HCT116 (cell line): ENCODE data around the gene LSM11. TPM values are rescaled to one million over a fixed set of nuclear protein-coding genes. Genes with fewer than 3 reads are reported as not detected.

Source experiments
- ATAC-seq: fragments of 200-7000 bp; cut with Tn5 transposase; 2 replicates; pipeline ENCODE4 v1.9.1; 2020; ENCODE audit warnings: mild to moderate bottlenecking, moderate library complexity
- BruUV-seq: library from RNA; stranded (reverse); fragments of 400-500 nt; replicated peaks from 2 replicates; lab custom pipeline; 2021; lab: Mats Ljungman, UMichigan
- CTCF ChIA-PET: fragments of 300-600 bp; sonication (Branson Sonifier 250); formaldehyde crosslinking; loops from one replicate; lab custom pipeline; 2021; ENCODE audit warnings: antibody characterized with exemption; lab: Charles Lee
- POLR2A ChIA-PET: fragments of 300-600, 350-600 bp; sonication (Branson Sonifier 250); formaldehyde crosslinking; loops from one replicate; lab custom pipeline; 2021; ENCODE audit warnings: antibody characterized with exemption; lab: Charles Lee
- RAD21 ChIA-PET, 2 experiments: fragments of 300-600 bp; sonication (Branson Sonifier 250); formaldehyde crosslinking; loops; one replicate each; lab custom pipeline; 2023; ENCODE audit warnings: low total read pairs in 2 of 2; ENCODE audit not compliant: uncharacterized antibody in 2 of 2, unreplicated experiment in 2 of 2, low non-redundant PET in 1 of 2; lab: Charles Lee
- DNase-seq: peaks from one replicate; pipeline ENCODE4 v3.0.0-alpha.2; 2010; ENCODE audit warnings: low read depth, low spot score
- H2AFZ ChIP-seq: fragments of 200-600 bp; shearing (Covaris generic), sonication (generic); 2 replicates; pipeline ENCODE4 v1.6.1; 2017; ENCODE audit warnings: low read depth, mixed run types, mixed read lengths, antibody characterized with exemption, low read length; ENCODE audit not compliant: poor library complexity, severe bottlenecking
- H3K27ac ChIP-seq: 2 replicates; pipeline ENCODE4 v1.5.1; 2012; ENCODE audit warnings: low read depth, low read length
- H3K27me3 ChIP-seq: fragments of 200-600 bp; sonication (generic); 2 replicates; pipeline ENCODE4 v1.6.1; 2016; ENCODE audit warnings: mixed run types, low read length, mixed read lengths; ENCODE audit not compliant: insufficient read depth
- H3K36me3 ChIP-seq, 2 experiments: fragments of 200-500 bp in 1 of 2; fragments of 200-600 bp in 1 of 2; sonication (Bioruptor generic) in 1 of 2; sonication (generic) in 1 of 2; 2 replicates each; pipeline versions ENCODE4 v1.5.1 to v1.6.1; 2014 to 2016; ENCODE audit warnings: low read length in 2 of 2, inconsistent platforms in 1 of 2, mixed read lengths in 1 of 2, mixed run types in 1 of 2; ENCODE audit not compliant: insufficient read depth in 2 of 2, control insufficient read depth in 1 of 2
- H3K4me1 ChIP-seq, 2 experiments: fragments of 200-600 bp in 1 of 2; sonication (generic) in 1 of 2; 2 replicates each; pipeline versions ENCODE4 v1.5.1 to v1.6.1; 2012 to 2017; ENCODE audit warnings: low read length in 2 of 2, inconsistent platforms in 1 of 2, mild to moderate bottlenecking in 1 of 2, mixed read lengths in 1 of 2, mixed run types in 1 of 2, moderate library complexity in 1 of 2; ENCODE audit not compliant: insufficient read depth in 2 of 2, control insufficient read depth in 1 of 2
- H3K4me2 ChIP-seq: fragments of 200-600 bp; sonication (generic); 2 replicates; pipeline ENCODE4 v1.6.1; 2017; ENCODE audit warnings: mixed run types, low read length, mixed read lengths
- H3K4me3 ChIP-seq, 2 experiments: fragments of 200-600 bp in 1 of 2; sonication (generic) in 1 of 2; replicated peaks in 1 of 2; 2 replicates each; pipeline ENCODE4 v1.5.1; 2011 to 2016; ENCODE audit warnings: low read length in 2 of 2, control low read depth in 1 of 2, low read depth in 1 of 2, mild to moderate bottlenecking in 1 of 2, mixed read lengths in 1 of 2, mixed run types in 1 of 2
- H3K79me2 ChIP-seq: fragments of 200-600 bp; sonication (generic); 2 replicates; pipeline ENCODE4 v1.6.1; 2017; ENCODE audit warnings: mild to moderate bottlenecking, mixed run types, low read length, moderate library complexity, mixed read lengths; ENCODE audit not compliant: insufficient read depth
- H3K9ac ChIP-seq: fragments of 200-600 bp; sonication (generic); 2 replicates; pipeline ENCODE4 v1.6.1; 2016; ENCODE audit warnings: low read length, mixed read lengths
- H3K9me2 ChIP-seq: fragments of 200-600 bp; sonication (generic), shearing (Covaris generic); 2 replicates; pipeline ENCODE4 v1.6.1; 2017; ENCODE audit warnings: mixed run types, mild to moderate bottlenecking, moderate library complexity; ENCODE audit not compliant: insufficient read depth
- H3K9me3 ChIP-seq, 2 experiments: fragments of 200-500 bp in 1 of 2; fragments of 200-600 bp in 1 of 2; sonication (Bioruptor generic) in 1 of 2; sonication (generic) in 1 of 2; 2 replicates each; pipeline ENCODE4 v1.6.1; 2014 to 2017; ENCODE audit warnings: low read length in 2 of 2, mixed read lengths in 2 of 2, inconsistent platforms in 1 of 2, low read depth in 1 of 2, mild to moderate bottlenecking in 1 of 2, mixed run types in 1 of 2, moderate library complexity in 1 of 2; ENCODE audit not compliant: control insufficient read depth in 1 of 2, insufficient read depth in 1 of 2
- H4K20me1 ChIP-seq: fragments of 200-600 bp; sonication (generic), shearing (Covaris generic); 2 replicates; pipeline ENCODE4 v1.6.1; 2017; ENCODE audit warnings: mixed run types, mild to moderate bottlenecking, moderate library complexity; ENCODE audit not compliant: insufficient read depth
- CBX3 ChIP-seq: IDR thresholded peaks from 2 replicates; pipeline ENCODE4 v1.6.1; 2012; ENCODE audit warnings: low read depth
- CEBPB ChIP-seq: IDR thresholded peaks from 2 replicates; pipeline ENCODE4 v1.6.1; 2012; ENCODE audit warnings: low read depth
- EGR1 ChIP-seq: IDR thresholded peaks from 2 replicates; pipeline ENCODE4 v1.6.1; 2012; ENCODE audit warnings: low read depth
- EZH2phosphoT487 ChIP-seq: fragments of 200-600 bp; IDR thresholded peaks from 2 replicates; pipeline ENCODE4 v1.6.1; 2018; ENCODE audit warnings: antibody characterized with exemption, borderline replicate concordance
- JUND ChIP-seq: IDR thresholded peaks from 2 replicates; pipeline ENCODE4 v1.6.1; 2012
- MAX ChIP-seq: IDR thresholded peaks from 2 replicates; pipeline ENCODE4 v1.6.1; 2012
- POLR2A ChIP-seq: IDR thresholded peaks from 2 replicates; pipeline ENCODE4 v1.7.0; 2011; ENCODE audit warnings: borderline replicate concordance; ENCODE audit not compliant: insufficient read depth, insufficient read length; ENCODE audit errors: extremely low read depth
- POLR2AphosphoS5 ChIP-seq: IDR thresholded peaks from 2 replicates; pipeline ENCODE4 v1.6.1; 2011; ENCODE audit warnings: mild to moderate bottlenecking, low read depth, low read length, moderate library complexity
- YY1 ChIP-seq: IDR thresholded peaks from 2 replicates; pipeline ENCODE4 v1.6.1; 2011; ENCODE audit warnings: low read length, low read depth, moderate library complexity, mild to moderate bottlenecking; ENCODE audit not compliant: insufficient replicate concordance; ENCODE audit errors: extremely low read depth
- ZBTB33 ChIP-seq: IDR thresholded peaks from 2 replicates; pipeline ENCODE4 v1.6.1; 2011; ENCODE audit warnings: mild to moderate bottlenecking, low read length, moderate library complexity; ENCODE audit not compliant: insufficient replicate concordance; ENCODE audit errors: extremely low read depth
- intact Hi-C: fragments of 100-400 bp; cut with micrococcal nuclease; formaldehyde crosslinking; loops from 2 replicates; pipeline ENCODE4 v1.10.0; 2022
- total RNA-seq: library from RNA; stranded (reverse); gene quantifications from one replicate; pipeline ENCODE4 v1.2.1, GENCODE V29; 2021; ENCODE audit not compliant: unreplicated experiment
- TF ChIP-seq, protein P1 (sequence below): IDR thresholded peaks from 2 replicates; pipeline ENCODE4 v1.6.1; 2012; ENCODE audit warnings: low read depth

LSM11 gene
- total RNA-seq, 1 experiment from 2014 or later = 6.2 TPM

DNA sequence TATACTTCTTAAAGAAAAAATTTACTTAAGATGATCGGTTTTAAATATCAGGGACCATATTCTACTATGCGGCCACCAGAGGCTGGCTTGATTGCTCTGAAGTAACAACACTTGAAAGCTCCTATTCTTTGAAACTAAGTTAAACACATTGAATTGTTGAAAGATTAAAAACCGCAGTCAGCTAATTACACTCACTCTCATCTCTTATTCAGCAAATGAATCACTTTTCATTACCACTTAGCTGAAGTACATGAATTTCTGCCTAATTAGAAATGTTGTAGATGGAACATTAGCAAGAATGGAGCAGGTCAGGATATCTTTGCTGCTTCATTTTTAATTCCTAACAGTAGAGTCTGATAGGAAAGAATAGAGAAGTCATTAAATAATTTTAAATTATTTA, 42.3 kb downstream of the LSM11 start:
- no peaks in the 10 kb centered on the region for H3K9me2 ChIP-seq
- H3K4me2 ChIP-seq = no peak overlapping the region
- CTCF ChIA-PET = interaction anchor here (1.2 kb wide), 1 partner anchor 32 kb away, joined by 3 read pairs; no protein-coding TSS in a partner anchor
- no peaks in the 10 kb centered on the region for H3K79me2 ChIP-seq
- POLR2A ChIA-PET = no interaction called here
- H2AFZ ChIP-seq = no peak overlapping the region
- no peaks in the 10 kb centered on the region for H3K4me1 ChIP-seq
- no TSS peak for BruUV-seq
- no peaks in the 10 kb centered on the region for H3K9me3 ChIP-seq
- no peak for DNase-seq
- TF ChIP-seq EZH2phosphoT487 = no peak
- no peak for TF ChIP-seq POLR2A
- ATAC-seq = no peak
- H3K4me3 ChIP-seq = no peak overlapping the region
- H3K36me3 ChIP-seq = peaks cover 6 to 9% of the 10 kb centered on the region in 2 experiments; a peak in 3 of 4 replicates
- intact Hi-C loops = no loop called here
- no peak overlapping the region for H3K9ac ChIP-seq
- RAD21 ChIA-PET = no interaction called here
- H4K20me1 ChIP-seq = no peaks in the 10 kb centered on the region
- no peaks in the 10 kb centered on the region for H3K27me3 ChIP-seq
- no peak overlapping the region for H3K27ac ChIP-seq

DNA sequence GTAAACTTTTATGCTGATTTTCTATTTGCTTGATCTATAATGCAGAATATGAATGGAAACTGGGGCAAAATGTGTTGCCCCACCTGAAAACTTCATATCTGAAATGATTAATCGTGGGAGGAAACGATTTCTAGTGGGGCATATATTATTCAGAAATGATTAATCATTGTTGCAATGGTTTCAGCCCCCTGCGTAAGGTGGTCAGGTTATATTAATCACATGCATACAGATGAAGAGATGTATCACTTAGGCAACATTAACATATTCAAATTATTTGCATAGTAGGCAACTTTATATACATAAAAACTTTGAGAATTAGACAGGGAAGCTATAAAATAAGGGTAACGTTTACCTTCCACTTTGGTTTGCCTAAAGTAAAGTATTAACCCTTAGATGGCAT, 49.8 kb downstream of the LSM11 start:
- no peaks in the 10 kb centered on the region for H3K9me2 ChIP-seq
- no peak for DNase-seq
- peaks cover 4 to 5% of the 10 kb centered on the region in 2 experiments; a peak in 2 of 4 replicates for H3K36me3 ChIP-seq
- CTCF ChIA-PET = no interaction called here
- no peak overlapping the region for H3K4me3 ChIP-seq
- H3K9me3 ChIP-seq = no peaks in the 10 kb centered on the region
- H2AFZ ChIP-seq = no peak overlapping the region
- RAD21 ChIA-PET = no interaction called here
- no peak overlapping the region for H3K4me2 ChIP-seq
- H3K79me2 ChIP-seq = no peaks in the 10 kb centered on the region
- intact Hi-C loops = no loop called here
- no peaks in the 10 kb centered on the region for H3K27me3 ChIP-seq
- H3K27ac ChIP-seq = no peak overlapping the region
- H3K4me1 ChIP-seq = no peaks in the 10 kb centered on the region
- ATAC-seq = no peak
- no TSS peak for BruUV-seq
- TF ChIP-seq YY1 = no peak
- TF ChIP-seq MAX = no peak
- TF ChIP-seq, protein P1, sequence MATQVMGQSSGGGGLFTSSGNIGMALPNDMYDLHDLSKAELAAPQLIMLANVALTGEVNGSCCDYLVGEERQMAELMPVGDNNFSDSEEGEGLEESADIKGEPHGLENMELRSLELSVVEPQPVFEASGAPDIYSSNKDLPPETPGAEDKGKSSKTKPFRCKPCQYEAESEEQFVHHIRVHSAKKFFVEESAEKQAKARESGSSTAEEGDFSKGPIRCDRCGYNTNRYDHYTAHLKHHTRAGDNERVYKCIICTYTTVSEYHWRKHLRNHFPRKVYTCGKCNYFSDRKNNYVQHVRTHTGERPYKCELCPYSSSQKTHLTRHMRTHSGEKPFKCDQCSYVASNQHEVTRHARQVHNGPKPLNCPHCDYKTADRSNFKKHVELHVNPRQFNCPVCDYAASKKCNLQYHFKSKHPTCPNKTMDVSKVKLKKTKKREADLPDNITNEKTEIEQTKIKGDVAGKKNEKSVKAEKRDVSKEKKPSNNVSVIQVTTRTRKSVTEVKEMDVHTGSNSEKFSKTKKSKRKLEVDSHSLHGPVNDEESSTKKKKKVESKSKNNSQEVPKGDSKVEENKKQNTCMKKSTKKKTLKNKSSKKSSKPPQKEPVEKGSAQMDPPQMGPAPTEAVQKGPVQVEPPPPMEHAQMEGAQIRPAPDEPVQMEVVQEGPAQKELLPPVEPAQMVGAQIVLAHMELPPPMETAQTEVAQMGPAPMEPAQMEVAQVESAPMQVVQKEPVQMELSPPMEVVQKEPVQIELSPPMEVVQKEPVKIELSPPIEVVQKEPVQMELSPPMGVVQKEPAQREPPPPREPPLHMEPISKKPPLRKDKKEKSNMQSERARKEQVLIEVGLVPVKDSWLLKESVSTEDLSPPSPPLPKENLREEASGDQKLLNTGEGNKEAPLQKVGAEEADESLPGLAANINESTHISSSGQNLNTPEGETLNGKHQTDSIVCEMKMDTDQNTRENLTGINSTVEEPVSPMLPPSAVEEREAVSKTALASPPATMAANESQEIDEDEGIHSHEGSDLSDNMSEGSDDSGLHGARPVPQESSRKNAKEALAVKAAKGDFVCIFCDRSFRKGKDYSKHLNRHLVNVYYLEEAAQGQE = no peak
- TF ChIP-seq CBX3 = no peak
- no peak for TF ChIP-seq JUND
- no peak for TF ChIP-seq POLR2AphosphoS5
- TF ChIP-seq EGR1 = no peak
- TF ChIP-seq ZBTB33 = no peak
- no peak for TF ChIP-seq CEBPB
- POLR2A ChIA-PET = no interaction called here
- no peaks in the 10 kb centered on the region for H4K20me1 ChIP-seq
- H3K9ac ChIP-seq = no peak overlapping the region
